ENCODE results near the gene PIK3R2. TPM values are rescaled to one million over a fixed set of nuclear protein-coding genes. Genes with fewer than 3 reads are reported as not detected.

PIK3R2 gene
- total and polyA plus RNA-seq, 2 of the 8 experiments (the other 6 are each of a cell fraction or from before 2014, with no cell fraction given): 21.7 to 57.1 TPM

DNA sequence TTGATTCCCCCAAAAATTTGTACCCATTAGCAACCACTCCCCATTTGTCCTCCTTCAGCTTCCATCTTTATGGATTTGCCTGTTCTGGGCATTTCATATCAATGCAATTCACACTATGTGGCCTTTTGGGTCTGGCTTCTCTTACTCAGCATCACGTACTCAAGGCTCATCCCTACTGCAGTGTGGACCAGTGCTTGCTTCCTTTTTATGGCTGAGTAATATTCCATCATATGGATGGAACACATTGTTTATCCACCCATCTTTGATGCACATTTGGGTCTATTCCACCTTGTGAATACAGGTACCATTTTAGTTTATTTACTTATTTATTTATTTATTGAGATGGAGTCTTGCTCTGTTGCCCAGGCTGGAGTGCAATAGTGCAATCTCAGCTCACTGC, 12.5 kb upstream of the PIK3R2 start:
- H3K4me3 ChIP-seq (ENCODE audit: extremely low read depth in 1 of 4, insufficient read depth in 2 of 4, low read depth in 3 of 4, low read length in 4 of 4): no peak overlapping the region
- H3K56ac ChIP-seq (replicated peaks; ENCODE audit: insufficient read length, low read depth, low read length): no peak overlapping the region
- no peak overlapping the region for H2BK15ac ChIP-seq (ENCODE audit: low read length)
- no peak overlapping the region for H2AK5ac ChIP-seq (ENCODE audit: low read depth, low read length)
- ChIA-PET CTCF (ENCODE audit: partially characterized antibody) (interaction anchor here (0.6 kb wide), 2 partner anchors 28 to 146 kb away, joined by 3 read pairs; no protein-coding TSS in a partner anchor), POLR2A (ENCODE audit: partially characterized antibody) (interaction anchor here (0.9 kb wide), 1 partner anchor 20 kb away, joined by 3 read pairs; no protein-coding TSS in a partner anchor)
- H3K9ac ChIP-seq (replicated peaks in 1 of 4; ENCODE audit: extremely low read depth in 1 of 4, low read depth in 3 of 4, low read length in 3 of 4): no peak overlapping the region
- no peak overlapping the region for H3K14ac ChIP-seq (ENCODE audit: insufficient read length)
- no peaks in the 10 kb centered on the region for H3K79me1 ChIP-seq (ENCODE audit: low read depth, low read length)
- H2BK20ac ChIP-seq (ENCODE audit: low read length): no peak overlapping the region
- H2BK12ac ChIP-seq (ENCODE audit: low read depth, low read length): no peak overlapping the region
- no peak overlapping the region for H2AFZ ChIP-seq (ENCODE audit: low read length)
- peaks cover 0 to 1% of the 10 kb centered on the region in 2 experiments for H4K20me1 ChIP-seq (replicated peaks in 1 of 2; ENCODE audit: control insufficient read depth in 1 of 2, insufficient read depth in 2 of 2, low read length in 2 of 2)
- H2BK5ac ChIP-seq (ENCODE audit: low read depth, low read length): no peak overlapping the region
- DNase-seq (ENCODE audit: low read depth in 1 of 2, low spot score in 2 of 2) (no peak), FAIRE-seq (no peak)
- H3K4me2 ChIP-seq (ENCODE audit: insufficient read depth in 1 of 2, low read depth in 2 of 2, low read length in 2 of 2): no peak overlapping the region
- no peak overlapping the region for H4K8ac ChIP-seq (ENCODE audit: extremely low read depth, insufficient read depth, low read length)
- no peak overlapping the region for H3K27ac ChIP-seq (ENCODE audit: low read depth, low read length)
- H2BK120ac ChIP-seq (replicated peaks; ENCODE audit: low read depth, low read length): no peak overlapping the region
- H3K9me3 ChIP-seq (ENCODE audit: insufficient read depth in 2 of 2, low read depth in 1 of 2, low read length in 1 of 2): no peaks in the 10 kb centered on the region
- no peaks in the 10 kb centered on the region for H3K4me1 ChIP-seq (replicated peaks in 1 of 4; ENCODE audit: control insufficient read depth in 3 of 4, insufficient read depth in 4 of 4, low read length in 3 of 4)
- TF ChIP-seq, protein P1, sequence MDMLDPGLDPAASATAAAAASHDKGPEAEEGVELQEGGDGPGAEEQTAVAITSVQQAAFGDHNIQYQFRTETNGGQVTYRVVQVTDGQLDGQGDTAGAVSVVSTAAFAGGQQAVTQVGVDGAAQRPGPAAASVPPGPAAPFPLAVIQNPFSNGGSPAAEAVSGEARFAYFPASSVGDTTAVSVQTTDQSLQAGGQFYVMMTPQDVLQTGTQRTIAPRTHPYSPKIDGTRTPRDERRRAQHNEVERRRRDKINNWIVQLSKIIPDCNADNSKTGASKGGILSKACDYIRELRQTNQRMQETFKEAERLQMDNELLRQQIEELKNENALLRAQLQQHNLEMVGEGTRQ (IDR thresholded peaks at IDR 0.05; ENCODE audit: low read length): no peak
- TF ChIP-seq CTBP2 (IDR thresholded peaks at IDR 0.05; ENCODE audit: borderline replicate concordance, insufficient read depth, insufficient read length, low read length): no peak
- no peak for TF ChIP-seq SAP30 (IDR thresholded peaks at IDR 0.05; ENCODE audit: insufficient read depth, insufficient replicate concordance, low read length)
- no peak for TF ChIP-seq SIX5 (IDR thresholded peaks at IDR 0.05; ENCODE audit: low read depth, low read length)
- no peak for TF ChIP-seq TAF1 (IDR thresholded peaks at IDR 0.05; ENCODE audit: low read depth, low read length)
- no peak for TF ChIP-seq ZNF274 (IDR thresholded peaks at IDR 0.05; ENCODE audit: borderline replicate concordance, extremely low read depth, low read length)
- no peak for TF ChIP-seq POU5F1 (IDR thresholded peaks at IDR 0.05; ENCODE audit: low read depth, low read length)
- TF ChIP-seq KDM5A (IDR thresholded peaks at IDR 0.05; ENCODE audit: low read length): no peak
- no peak for TF ChIP-seq CHD2 (IDR thresholded peaks at IDR 0.05; ENCODE audit: low read length)
- TF ChIP-seq ASH2L (IDR thresholded peaks at IDR 0.05; ENCODE audit: low read length): no peak
- TF ChIP-seq MAFK (IDR thresholded peaks at IDR 0.05; ENCODE audit: low read depth, low read length): no peak
- TF ChIP-seq NANOG (IDR thresholded peaks at IDR 0.05; ENCODE audit: insufficient read depth, low read depth, low read length, poor library complexity, severe bottlenecking): no peak
- TF ChIP-seq HDAC6 (IDR thresholded peaks at IDR 0.05; ENCODE audit: low read depth, low read length): no peak
- H3K79me2 ChIP-seq (ENCODE audit: control insufficient read depth in 1 of 2, insufficient read depth in 2 of 2, low read length in 2 of 2): no peaks in the 10 kb centered on the region
- H3K36me3 ChIP-seq (ENCODE audit: control insufficient read depth in 2 of 4, insufficient read depth in 4 of 4, low read length in 3 of 4): peaks cover 2 to 22% (median 17%) of the 10 kb centered on the region in 4 experiments; a peak in 6 of 8 replicates
- no peaks in the 10 kb centered on the region for H3K23me2 ChIP-seq (ENCODE audit: low read depth, low read length)
- no peak overlapping the region for H4K5ac ChIP-seq (ENCODE audit: insufficient read length, low read depth, low read length)
- no peak overlapping the region for H3K18ac ChIP-seq (ENCODE audit: extremely low read depth, low read length)
- H3K27me3 ChIP-seq (replicated peaks in 1 of 4; ENCODE audit: control insufficient read depth in 3 of 4, extremely low read depth in 1 of 4, insufficient read depth in 3 of 4, low read length in 3 of 4): no peaks in the 10 kb centered on the region
- WGBS, 2 experiments (ENCODE audit: extremely low coverage in 1 of 2, insufficient coverage in 1 of 2, insufficient read length in 1 of 2, insufficient replicate concordance in 2 of 2, low coverage in 1 of 2, low lambda C conversion rate in 2 of 2, missing lambda C conversion rate in 1 of 2): 95% methylated on average over 1 of the region's 1 CpG; no CpG with 5 or more reads in 1 of the 2 experiments
- no peak overlapping the region for H3K4ac ChIP-seq (replicated peaks; ENCODE audit: insufficient read length, low read depth, low read length)
- no peak overlapping the region for H3K23ac ChIP-seq (ENCODE audit: insufficient read length)
- H4K91ac ChIP-seq (replicated peaks; ENCODE audit: insufficient read length, low read length): no peak overlapping the region
